ENCODE data around the gene ANKRD27. TPM values are rescaled to one million over a fixed set of nuclear protein-coding genes. Genes with fewer than 3 reads are reported as not detected.
"Not testable (repeated sequence)": the region's sequence is repeated elsewhere in the genome, so short reads cannot be mapped to it uniquely, and the experiment has no call there.

Gene ANKRD27
- 10 to 100 TPM; 22.7 to 38.5 (median 30.1) TPM for total RNA-seq

DNA sequence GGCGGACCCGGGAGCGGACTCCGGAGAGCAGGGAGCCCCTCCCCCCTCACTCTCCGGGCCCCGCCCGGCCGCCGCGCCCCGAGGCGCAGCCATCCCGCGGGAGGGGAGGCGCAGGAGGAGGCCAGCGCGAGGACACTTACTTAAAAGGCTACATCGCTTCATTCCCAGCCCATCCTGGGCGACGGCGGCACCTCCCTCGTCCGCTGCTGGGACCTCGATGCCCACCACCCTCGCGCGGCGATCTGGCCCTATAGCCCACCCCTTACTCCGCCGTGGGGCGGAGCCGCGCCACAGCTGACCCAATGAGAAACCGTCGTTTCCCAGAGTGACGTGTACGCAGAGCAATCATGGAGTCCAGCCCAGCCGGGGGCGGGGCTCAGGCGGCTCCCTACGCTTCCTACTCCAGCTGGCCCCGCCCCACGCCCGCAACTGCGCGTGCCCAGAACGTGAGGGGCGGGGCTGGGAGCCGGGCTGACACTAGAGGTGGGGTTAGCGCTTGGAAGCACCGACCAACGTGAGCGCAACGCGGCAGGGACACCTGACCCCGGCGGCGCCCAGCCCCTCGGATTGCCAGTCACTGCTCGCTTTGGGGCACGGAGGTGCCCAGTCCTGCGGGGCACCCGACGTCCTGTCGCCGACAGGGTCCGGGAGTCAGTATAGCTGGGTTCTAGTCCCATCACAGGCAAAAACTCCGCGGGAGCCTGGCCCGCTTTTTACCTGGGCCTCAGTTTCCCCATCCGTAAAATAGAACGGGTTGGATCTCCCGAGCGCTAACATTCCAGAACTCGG, at the start of gene ANKRD27:
Gene ANKRD27, minus strand, starts transcription at position 250 of the 789 bp plus-strand sequence. CDS start 16,165 bp downstream, outside the sequence.
- DNase-seq (ENCODE audit: low spot score) (peak; percentile 93), ATAC-seq (ENCODE audit: low FRiP score) (peak; percentile 98)
- TF ChIP-seq, protein P1, sequence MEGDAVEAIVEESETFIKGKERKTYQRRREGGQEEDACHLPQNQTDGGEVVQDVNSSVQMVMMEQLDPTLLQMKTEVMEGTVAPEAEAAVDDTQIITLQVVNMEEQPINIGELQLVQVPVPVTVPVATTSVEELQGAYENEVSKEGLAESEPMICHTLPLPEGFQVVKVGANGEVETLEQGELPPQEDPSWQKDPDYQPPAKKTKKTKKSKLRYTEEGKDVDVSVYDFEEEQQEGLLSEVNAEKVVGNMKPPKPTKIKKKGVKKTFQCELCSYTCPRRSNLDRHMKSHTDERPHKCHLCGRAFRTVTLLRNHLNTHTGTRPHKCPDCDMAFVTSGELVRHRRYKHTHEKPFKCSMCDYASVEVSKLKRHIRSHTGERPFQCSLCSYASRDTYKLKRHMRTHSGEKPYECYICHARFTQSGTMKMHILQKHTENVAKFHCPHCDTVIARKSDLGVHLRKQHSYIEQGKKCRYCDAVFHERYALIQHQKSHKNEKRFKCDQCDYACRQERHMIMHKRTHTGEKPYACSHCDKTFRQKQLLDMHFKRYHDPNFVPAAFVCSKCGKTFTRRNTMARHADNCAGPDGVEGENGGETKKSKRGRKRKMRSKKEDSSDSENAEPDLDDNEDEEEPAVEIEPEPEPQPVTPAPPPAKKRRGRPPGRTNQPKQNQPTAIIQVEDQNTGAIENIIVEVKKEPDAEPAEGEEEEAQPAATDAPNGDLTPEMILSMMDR (IDR thresholded peaks at IDR 0.05) = no peak

- TF ChIP-seq, protein P1 (IDR thresholded peaks at IDR 0.05) = no peak
- DNase-seq (ENCODE audit: low spot score) = no peak
- no peak for ATAC-seq (ENCODE audit: low FRiP score)
Measured at GRCh38 chr19:32720936-32721250, 45.9 kb upstream of the ANKRD27 start.

- no peak for ATAC-seq (ENCODE audit: low FRiP score)
- TF ChIP-seq, protein P1 (IDR thresholded peaks at IDR 0.05) = no peak
Measured at GRCh38 chr19:32720216-32720935, 45.4 kb upstream of the ANKRD27 start.

GRCh38 chr19:32719611-32720059, 44.7 kb upstream of the ANKRD27 start, which contains the start of gene TDRD12:
Gene TDRD12, plus strand, starts transcription at chr19:32719767. Its CDS starts 306 bp downstream, at chr19:32720073.
- no peak for ATAC-seq (ENCODE audit: low FRiP score)
- TF ChIP-seq, protein P1 (IDR thresholded peaks at IDR 0.05) = no peak
- DNase-seq (ENCODE audit: low spot score) = no peak

More at GRCh38 chr19:32720216-32720935, 45.4 kb upstream of the ANKRD27 start:
- no peak for DNase-seq (ENCODE audit: low spot score)

- TF ChIP-seq, protein P1 (IDR thresholded peaks at IDR 0.05) = no peak
- no peak for ATAC-seq (ENCODE audit: low FRiP score)
- no peak for DNase-seq (ENCODE audit: low spot score)
Measured at GRCh38 chr19:32718286-32718685, 43.3 kb upstream of the ANKRD27 start.

- TF ChIP-seq, protein P1 (IDR thresholded peaks at IDR 0.05) = no peak
- ATAC-seq (ENCODE audit: low FRiP score) = no peak
- DNase-seq (ENCODE audit: low spot score) = no peak
Measured at GRCh38 chr19:32717496-32717895, 42.5 kb upstream of the ANKRD27 start.

- not testable (repeated sequence) for ATAC-seq (ENCODE audit: low FRiP score); DNase-seq (ENCODE audit: low spot score)
Measured at GRCh38 chr19:32716203-32716602, 41.2 kb upstream of the ANKRD27 start.
